A549 (cell line): Measurements from ENCODE around the gene TSPEAR.

ENCODE experiments used
- CTCF ChIP-seq: fragments of >200 bp; sonication (Bioruptor Twin); formaldehyde crosslinking; IDR thresholded peaks from 3 replicates; pipeline ENCODE4 v1.5.1; 2016
- ELK1 ChIP-seq: fragments of 150-350 bp; IDR thresholded peaks from 2 replicates; pipeline ENCODE4 v1.6.1; 2014; ENCODE audit warnings: low read depth, mild to moderate bottlenecking, low read length
- EP300 ChIP-seq, 2 experiments: fragments of >200 bp; sonication (Bioruptor Twin); formaldehyde crosslinking; IDR thresholded peaks; 2 replicates in 1 of 2; 3 replicates in 1 of 2; pipeline ENCODE4 v1.6.1; 2016 to 2017
- MAZ ChIP-seq: fragments of 150-350 bp; IDR thresholded peaks from 2 replicates; pipeline ENCODE4 v1.6.1; 2014; ENCODE audit warnings: antibody characterized with exemption, low read depth, low read length, borderline replicate concordance
- PBX3 ChIP-seq: IDR thresholded peaks from 2 replicates; pipeline ENCODE4 v1.6.1; 2012
- POLR2A ChIP-seq: IDR thresholded peaks from 2 replicates; pipeline ENCODE4 v1.6.1; 2012; ENCODE audit warnings: mild to moderate bottlenecking, low read length
- REST ChIP-seq: fragments of 200-600 bp; sonication (generic); IDR thresholded peaks from 2 replicates; pipeline ENCODE4 v1.6.1; 2016; ENCODE audit warnings: antibody characterized with exemption, mild to moderate bottlenecking, moderate library complexity
- RNF2 ChIP-seq: fragments of 200-600 bp; sonication (generic); IDR thresholded peaks from 2 replicates; pipeline ENCODE4 v1.6.1; 2016; ENCODE audit warnings: low read depth, mild to moderate bottlenecking, antibody characterized with exemption, moderate library complexity, borderline replicate concordance

- TF ChIP-seq POLR2A (no peak), EP300 (IDR thresholded peaks at IDR 0.05) (no peak), MAZ (no peak), CTCF (no peak), ELK1 (no peak), RNF2 (no peak), REST (no peak), PBX3 (no peak)
Observed at GRCh38 chr21:44494956-44495355, 216.4 kb downstream of the TSPEAR start.
